ENCODE measurements around the gene SYDE2. TPM values are rescaled to one million over a fixed set of nuclear protein-coding genes. Genes with fewer than 3 reads are reported as not detected.

Gene SYDE2
- total and polyA plus RNA-seq, 2 donors (not counting 1 experiment from before 2014, with no cell fraction given), result 0.25 to 0.89 TPM

DNA sequence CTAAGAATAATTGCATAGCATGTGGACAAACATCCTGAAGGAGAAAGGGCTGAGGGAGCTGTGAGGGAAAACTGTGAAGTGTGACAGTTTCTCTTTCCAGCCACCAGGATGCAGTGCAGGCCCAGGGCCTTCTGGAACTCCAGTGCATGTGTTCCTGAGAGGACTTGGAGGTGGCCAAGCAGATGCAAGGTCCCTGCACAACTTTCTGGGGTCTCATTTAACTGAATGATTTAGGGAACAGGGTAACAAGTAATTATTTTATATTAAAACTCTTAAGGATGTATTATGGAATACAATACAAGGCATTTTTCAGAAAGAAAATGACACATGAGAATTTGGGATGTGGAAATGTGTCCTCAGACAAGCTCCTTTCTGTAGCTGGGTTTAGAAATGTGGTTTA, 91.3 kb downstream of the SYDE2 start:
- no peaks in the 10 kb centered on the region for H3K4me1 ChIP-seq (ENCODE audit: control insufficient read depth in 2 of 2, insufficient read depth in 2 of 2, low read length in 2 of 2)
- POLR2A ChIA-PET, result no interaction called here
- peak; percentile 12 for DNase-seq
- no peaks in the 10 kb centered on the region for H3K36me3 ChIP-seq (replicated peaks in 1 of 2; ENCODE audit: control extremely low read depth in 1 of 2, control insufficient read depth in 1 of 2, extremely low read depth in 1 of 2, insufficient read depth in 2 of 2, low read length in 1 of 2)
- Mint-ChIP-seq H3K9me3 (ENCODE audit: insufficient read depth) (no peaks in the 10 kb centered on the region), H3K4me3 (no peak overlapping the region), H3K27me3 (peaks cover 7% of the 10 kb centered on the region), H3K4me1 (no peaks in the 10 kb centered on the region), H3K27ac (no peak overlapping the region)
- TF ChIP-seq EZH2 (IDR thresholded peaks at IDR 0.05; ENCODE audit: borderline replicate concordance, insufficient read depth, low read depth, low read length, poor library complexity, severe bottlenecking), result no peak
- TF ChIP-seq CTCF (IDR thresholded peaks at IDR 0.05), result no peak
- H2AFZ ChIP-seq (ENCODE audit: insufficient read depth, low read depth, low read length, poor library complexity, severe bottlenecking), result no peak overlapping the region
- H3K9ac ChIP-seq (ENCODE audit: low read length), result no peak overlapping the region
- no peaks in the 10 kb centered on the region for H4K20me1 ChIP-seq (ENCODE audit: control insufficient read depth, insufficient read depth, low read length, poor library complexity, severe bottlenecking)
- no peaks in the 10 kb centered on the region for H3K9me3 ChIP-seq (ENCODE audit: control extremely low read depth in 1 of 3, control insufficient read depth in 2 of 3, insufficient read depth in 1 of 3, low read length in 2 of 3)
- H3K4me2 ChIP-seq (replicated peaks; ENCODE audit: low read depth, low read length, poor library complexity, severe bottlenecking), result no peak overlapping the region
- H3K27me3 ChIP-seq (replicated peaks in 1 of 4; ENCODE audit: control extremely low read depth in 1 of 4, control insufficient read depth in 3 of 4, insufficient read depth in 4 of 4, low read length in 3 of 4), result no peaks in the 10 kb centered on the region
- no peak overlapping the region for H3K4me3 ChIP-seq (ENCODE audit: control extremely low read depth in 1 of 5, extremely low read depth in 1 of 5, insufficient read depth in 1 of 5, low read depth in 2 of 5, low read length in 4 of 5)
- H3K27ac ChIP-seq (ENCODE audit: low read length in 2 of 2), result no peak overlapping the region
- ATAC-seq (ENCODE audit: low read depth), result no peak
- CTCF ChIA-PET, result interaction anchor here (0.6 to 2.2 kb wide), 4 partner anchors 68 to 165 kb away, joined by 3 to 10 read pairs (median 3); partner anchors contain the start of gene C1orf52
- intact Hi-C loops (cut with micrococcal nuclease), result loop anchor here (10.0 kb wide), 1 partner anchor 145 kb away; the partner anchor contains the start of gene C1orf52
- H3K79me2 ChIP-seq (ENCODE audit: control insufficient read depth, insufficient read depth, low read length), result no peaks in the 10 kb centered on the region

Small RNA genes within 50 kb of the gene (small RNA-seq; reads per million reads assigned to genes)
- not detected for gene MIR4423 (ENCODE audit: insufficient read length, low read depth, low replicate concordance)

Other genes with a start within 250 kb of the SYDE2 start
- gene MCOLN2, start 203.9 kb downstream of the SYDE2 start, total RNA-seq, result 25.8 and 35.3 TPM in 2 replicates
- gene MCOLN2, start 203.9 kb downstream of the SYDE2 start, polyA plus RNA-seq, result 8.1 and 23.9 TPM in 2 replicates
- 0.10 TPM in 1 of 2 replicates, not detected in the other for gene MCOLN3, start 152.5 kb downstream of the SYDE2 start, total RNA-seq
- gene MCOLN3, start 152.5 kb downstream of the SYDE2 start, polyA plus RNA-seq, result 0.04 TPM in 1 of 2 replicates, not detected in the other
- 39.9 and 45.3 TPM in 2 replicates for gene C1orf52, start 58.6 kb upstream of the SYDE2 start, total RNA-seq
- 29.9 and 47.2 TPM in 2 replicates for gene C1orf52, start 58.6 kb upstream of the SYDE2 start, polyA plus RNA-seq
- gene BCL10, start 75.6 kb upstream of the SYDE2 start, total RNA-seq, result 60.5 and 64.4 TPM in 2 replicates
- gene BCL10, start 75.6 kb upstream of the SYDE2 start, polyA plus RNA-seq, result 26.2 and 43.6 TPM in 2 replicates

Measured in B cell (primary cell).